ENCODE data around the gene LILRA6. TPM values are rescaled to one million over a fixed set of nuclear protein-coding genes. Genes with fewer than 3 reads are reported as not detected.
"Not testable (repeated sequence)": the region's sequence is repeated elsewhere in the genome, so short reads cannot be mapped to it uniquely, and the experiment has no call there.

The LILRA6 gene
- total RNA-seq, 1 experiment from 2014 or later = not detected

DNA sequence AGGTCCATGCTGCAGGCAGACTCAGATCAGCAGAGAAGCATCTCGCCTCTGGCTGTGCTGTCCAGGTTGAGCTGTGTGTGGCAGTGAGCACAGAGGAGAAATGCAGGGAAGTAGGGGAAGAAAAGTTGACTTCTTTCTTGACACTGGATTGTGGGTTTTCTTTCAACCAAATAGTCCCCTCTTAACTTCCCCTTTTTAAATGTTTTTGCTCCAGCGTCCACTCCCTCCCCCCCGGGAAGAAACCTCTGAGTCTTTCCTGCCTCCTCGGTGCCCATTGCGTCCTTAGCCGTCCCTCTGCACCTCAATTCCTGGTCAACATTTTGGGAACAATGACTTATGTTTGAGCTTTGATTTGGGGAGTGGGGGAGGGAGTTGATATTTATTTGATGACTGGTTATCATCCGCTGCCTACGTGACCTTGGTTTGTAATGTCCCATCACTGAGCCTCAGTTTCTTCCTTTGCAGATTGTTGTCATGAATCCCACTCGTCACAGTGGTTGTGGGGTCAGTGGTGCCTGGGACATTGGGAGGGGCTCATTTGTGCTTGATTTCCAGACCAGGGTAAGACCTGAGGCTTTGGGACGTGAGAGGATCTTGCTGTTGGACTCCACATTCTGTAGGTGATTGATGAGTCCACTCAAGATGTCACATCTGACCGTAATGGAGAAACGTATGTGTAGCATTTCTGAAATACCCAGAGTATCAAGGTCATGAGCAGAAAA, 38.6 kb upstream of the LILRA6 start, which contains the start of gene LILRB2:
Gene LILRB2, minus strand, starts transcription at position 104 of the 722 bp plus-strand sequence. CDS start 614 bp downstream, outside the sequence.
- no peaks in the 10 kb centered on the region for H3K36me3 Mint-ChIP-seq (ENCODE audit: insufficient read depth, unreplicated experiment)
- H3K27me3 Mint-ChIP-seq (ENCODE audit: insufficient read depth, unreplicated experiment) = peaks cover 71% of the 10 kb centered on the region
- intact Hi-C loops (cut with micrococcal nuclease) = no loop called here
- no peak for DNase-seq (ENCODE audit: unreplicated experiment)
- H3K4me1 Mint-ChIP-seq (ENCODE audit: insufficient read depth, unreplicated experiment) = no peaks in the 10 kb centered on the region
- H3K4me3 Mint-ChIP-seq (ENCODE audit: unreplicated experiment) = no peak within 1 kb of the TSS
- POLR2A ChIA-PET = no interaction called here
- no TSS peak for BruUV-seq (replicated peaks)
- no peak within 1 kb of the TSS for H3K27ac Mint-ChIP-seq (ENCODE audit: low read depth, unreplicated experiment)
- CTCF ChIA-PET = interaction anchor here (1.3 kb wide), 1 partner anchor 13 kb away, joined by 4 read pairs; no protein-coding TSS in a partner anchor
- H3K9me3 Mint-ChIP-seq (ENCODE audit: unreplicated experiment) = no peaks in the 10 kb centered on the region
- TF ChIP-seq CTCF (IDR thresholded peaks at IDR 0.05; ENCODE audit: unreplicated experiment) = no peak

DNA sequence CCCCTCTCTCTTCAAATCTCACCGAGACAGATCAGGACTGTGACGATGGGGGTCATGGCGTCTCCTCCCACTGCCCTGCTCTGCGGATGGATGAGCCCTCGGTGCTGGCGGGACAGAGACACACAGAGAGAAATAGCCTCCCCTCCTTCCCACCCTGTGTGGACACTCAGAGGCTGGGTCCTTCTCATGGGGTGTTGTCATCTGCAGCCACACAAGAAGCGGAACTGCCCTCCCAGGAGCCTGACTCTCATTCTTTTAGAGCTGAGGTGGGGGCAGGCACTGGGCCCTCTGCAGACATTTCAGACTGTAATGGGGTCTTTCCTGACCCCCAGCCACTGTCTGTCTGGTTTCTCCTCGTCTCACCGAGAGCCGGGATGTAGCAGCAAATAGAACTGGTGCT, 37.9 kb upstream of the LILRA6 start:
- BruUV-seq (replicated peaks); DNase-seq (ENCODE audit: unreplicated experiment); POLR2A ChIA-PET; H3K4me1 Mint-ChIP-seq (ENCODE audit: insufficient read depth, unreplicated experiment); H3K36me3 Mint-ChIP-seq (ENCODE audit: insufficient read depth, unreplicated experiment); intact Hi-C loops (cut with micrococcal nuclease); H3K27ac Mint-ChIP-seq (ENCODE audit: low read depth, unreplicated experiment); H3K9me3 Mint-ChIP-seq (ENCODE audit: unreplicated experiment); H3K4me3 Mint-ChIP-seq (ENCODE audit: unreplicated experiment): not testable (repeated sequence)
- H3K27me3 Mint-ChIP-seq (ENCODE audit: insufficient read depth, unreplicated experiment) = peaks cover 77% of the 10 kb centered on the region
- CTCF ChIA-PET = interaction anchor here (0.7 kb wide), 1 partner anchor 14 kb away, joined by 4 read pairs; no protein-coding TSS in a partner anchor

GRCh38 chr19:54280025-54280424, 37.4 kb upstream of the LILRA6 start:
- intact Hi-C loops (cut with micrococcal nuclease); POLR2A ChIA-PET; H3K4me1 Mint-ChIP-seq (ENCODE audit: insufficient read depth, unreplicated experiment); H3K36me3 Mint-ChIP-seq (ENCODE audit: insufficient read depth, unreplicated experiment); H3K27ac Mint-ChIP-seq (ENCODE audit: low read depth, unreplicated experiment); H3K4me3 Mint-ChIP-seq (ENCODE audit: unreplicated experiment); H3K9me3 Mint-ChIP-seq (ENCODE audit: unreplicated experiment); BruUV-seq (replicated peaks); DNase-seq (ENCODE audit: unreplicated experiment): not testable (repeated sequence)
- peaks cover 77% of the 10 kb centered on the region for H3K27me3 Mint-ChIP-seq (ENCODE audit: insufficient read depth, unreplicated experiment)
- CTCF ChIA-PET = interaction anchor here (0.7 kb wide), 1 partner anchor 14 kb away, joined by 4 read pairs; no protein-coding TSS in a partner anchor

GRCh38 chr19:54279406-54279962, 36.9 kb upstream of the LILRA6 start:
- no peaks in the 10 kb centered on the region for H3K36me3 Mint-ChIP-seq (ENCODE audit: insufficient read depth, unreplicated experiment)
- intact Hi-C loops (cut with micrococcal nuclease) = no loop called here
- BruUV-seq (replicated peaks) = no TSS peak
- DNase-seq (ENCODE audit: unreplicated experiment) = no peak
- CTCF ChIA-PET = interaction anchor here (0.6 to 1.0 kb wide), 4 partner anchors 12 to 111 kb away, joined by 3 to 4 read pairs (median 3); no protein-coding TSS in a partner anchor
- POLR2A ChIA-PET = no interaction called here
- no peaks in the 10 kb centered on the region for H3K4me1 Mint-ChIP-seq (ENCODE audit: insufficient read depth, unreplicated experiment)
- peaks cover 77% of the 10 kb centered on the region for H3K27me3 Mint-ChIP-seq (ENCODE audit: insufficient read depth, unreplicated experiment)
- no peak overlapping the region for H3K27ac Mint-ChIP-seq (ENCODE audit: low read depth, unreplicated experiment)
- TF ChIP-seq CTCF (IDR thresholded peaks at IDR 0.05; ENCODE audit: unreplicated experiment) = no peak
- H3K4me3 Mint-ChIP-seq (ENCODE audit: unreplicated experiment) = no peak overlapping the region
- no peaks in the 10 kb centered on the region for H3K9me3 Mint-ChIP-seq (ENCODE audit: unreplicated experiment)

DNA sequence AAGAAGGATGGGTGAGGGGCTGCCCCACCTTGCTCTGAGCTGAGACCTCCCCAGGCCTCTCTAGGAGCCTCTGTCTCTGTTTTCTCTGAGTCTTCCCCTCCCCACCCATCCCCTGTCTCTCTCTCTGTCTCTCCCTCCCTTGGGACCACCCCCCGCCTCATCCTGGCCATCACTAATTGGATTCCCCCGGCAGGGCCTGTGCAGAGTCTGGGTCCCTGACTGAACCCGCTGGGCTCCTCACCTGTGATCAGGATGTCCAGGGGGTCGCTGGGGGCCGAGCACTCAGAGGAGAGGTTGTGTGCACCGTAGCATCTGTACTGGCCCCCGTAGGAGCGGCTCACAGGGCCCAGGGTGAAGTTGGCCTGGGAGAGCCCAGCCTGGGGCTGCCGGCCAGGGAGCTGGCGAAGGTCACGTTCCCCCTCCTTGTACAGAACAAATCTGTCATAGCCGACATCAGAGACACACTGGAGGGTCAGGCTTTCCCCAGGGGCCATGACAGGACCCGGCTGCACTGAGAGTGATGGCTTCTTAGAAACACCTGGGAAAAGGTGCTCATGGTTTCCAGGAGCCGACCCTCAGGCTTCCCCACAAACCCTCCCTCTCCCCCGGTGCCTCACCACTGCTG, 36.1 kb upstream of the LILRA6 start:
- H3K36me3 Mint-ChIP-seq (ENCODE audit: insufficient read depth, unreplicated experiment); intact Hi-C loops (cut with micrococcal nuclease); POLR2A ChIA-PET; H3K4me3 Mint-ChIP-seq (ENCODE audit: unreplicated experiment); H3K4me1 Mint-ChIP-seq (ENCODE audit: insufficient read depth, unreplicated experiment); H3K27ac Mint-ChIP-seq (ENCODE audit: low read depth, unreplicated experiment); H3K9me3 Mint-ChIP-seq (ENCODE audit: unreplicated experiment); DNase-seq (ENCODE audit: unreplicated experiment); BruUV-seq (replicated peaks): not testable (repeated sequence)
- H3K27me3 Mint-ChIP-seq (ENCODE audit: insufficient read depth, unreplicated experiment) = peaks cover 77% of the 10 kb centered on the region
- CTCF ChIA-PET = interaction anchor here (1.0 kb wide), 1 partner anchor 14 kb away, joined by 3 read pairs; no protein-coding TSS in a partner anchor

DNA sequence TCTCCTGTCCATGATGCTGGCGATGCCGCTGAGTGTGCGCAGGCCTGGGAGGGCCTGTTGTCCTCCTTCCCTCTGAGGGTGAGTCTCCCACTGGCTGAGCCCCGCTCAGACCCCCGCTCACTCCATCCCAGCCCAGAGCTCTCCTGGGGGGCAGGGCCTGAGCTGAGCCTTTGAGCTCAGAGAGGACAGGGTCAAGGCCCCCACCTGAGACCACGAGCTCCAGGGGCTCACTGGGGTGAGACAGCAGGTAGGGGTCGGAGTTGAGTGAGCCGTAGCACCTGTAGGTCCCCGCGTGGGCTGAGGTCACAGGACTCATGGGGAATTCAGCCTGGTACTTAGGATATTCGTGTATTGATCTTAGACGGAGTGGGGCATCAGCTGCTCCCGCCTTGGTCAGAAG, 35.5 kb upstream of the LILRA6 start:
- peaks cover 77% of the 10 kb centered on the region for H3K27me3 Mint-ChIP-seq (ENCODE audit: insufficient read depth, unreplicated experiment)
- H3K4me3 Mint-ChIP-seq (ENCODE audit: unreplicated experiment); H3K27ac Mint-ChIP-seq (ENCODE audit: low read depth, unreplicated experiment); H3K36me3 Mint-ChIP-seq (ENCODE audit: insufficient read depth, unreplicated experiment); BruUV-seq (replicated peaks); H3K4me1 Mint-ChIP-seq (ENCODE audit: insufficient read depth, unreplicated experiment); POLR2A ChIA-PET; intact Hi-C loops (cut with micrococcal nuclease); DNase-seq (ENCODE audit: unreplicated experiment); H3K9me3 Mint-ChIP-seq (ENCODE audit: unreplicated experiment): not testable (repeated sequence)
- CTCF ChIA-PET = interaction anchor here (0.7 to 1.9 kb wide), 2 partner anchors 12 to 610 kb away, joined by 3 to 7 read pairs; no protein-coding TSS in a partner anchor

DNA sequence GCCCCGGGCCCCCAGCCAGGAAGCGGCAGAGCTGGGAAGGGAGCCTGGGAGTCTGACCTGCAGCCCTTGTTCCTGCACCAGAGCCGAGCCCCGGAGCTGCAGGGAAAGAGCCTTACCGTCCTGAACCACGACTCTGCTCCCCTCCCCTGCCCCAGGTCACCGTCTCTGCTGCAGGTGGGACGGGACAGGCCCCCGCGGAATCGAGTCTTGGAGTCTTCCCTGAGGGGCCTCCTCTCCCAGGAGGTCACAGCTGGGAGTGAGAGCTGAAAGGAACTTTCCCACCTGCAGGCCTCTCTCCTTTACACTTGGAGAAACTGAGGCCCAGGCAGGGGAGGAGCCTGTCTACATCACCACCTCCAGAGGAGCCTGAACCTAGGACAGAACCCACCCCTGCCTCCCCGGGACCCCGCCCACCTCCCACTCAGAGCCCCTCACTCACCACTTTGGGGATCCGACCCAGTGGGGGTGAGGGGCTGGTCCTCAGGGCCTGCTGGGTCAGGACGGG, 34.6 kb upstream of the LILRA6 start:
- H3K27ac Mint-ChIP-seq (ENCODE audit: low read depth, unreplicated experiment); H3K4me3 Mint-ChIP-seq (ENCODE audit: unreplicated experiment); H3K36me3 Mint-ChIP-seq (ENCODE audit: insufficient read depth, unreplicated experiment); H3K4me1 Mint-ChIP-seq (ENCODE audit: insufficient read depth, unreplicated experiment); BruUV-seq (replicated peaks); intact Hi-C loops (cut with micrococcal nuclease); H3K9me3 Mint-ChIP-seq (ENCODE audit: unreplicated experiment); DNase-seq (ENCODE audit: unreplicated experiment); POLR2A ChIA-PET: not testable (repeated sequence)
- CTCF ChIA-PET = interaction anchor here (0.7 to 1.9 kb wide), 2 partner anchors 11 to 610 kb away, joined by 3 to 7 read pairs; no protein-coding TSS in a partner anchor
- H3K27me3 Mint-ChIP-seq (ENCODE audit: insufficient read depth, unreplicated experiment) = peaks cover 75% of the 10 kb centered on the region

All from MCF 10A (cell line).